ENCODE measurements around the gene ACOT9. TPM values are rescaled to one million over a fixed set of nuclear protein-coding genes. Genes with fewer than 3 reads are reported as not detected.
"Not testable (repeated sequence)": the region's sequence is repeated elsewhere in the genome, so short reads cannot be mapped to it uniquely, and the experiment has no call there.

The ACOT9 gene
- total RNA-seq, 1 experiment from 2014 or later, result 44.5 TPM

- no peak for DNase-seq (ENCODE audit: low read depth, low spot score)
- CTCF ChIA-PET, result no interaction called here
- no TSS peak for BruUV-seq (replicated peaks)
- TF ChIP-seq CTCF (IDR thresholded peaks at IDR 0.05), result no peak
- no peak for TF ChIP-seq SIN3A (IDR thresholded peaks at IDR 0.05; ENCODE audit: borderline replicate concordance, insufficient read depth, low read depth, low read length)
- no peak for TF ChIP-seq TCF7L2 (IDR thresholded peaks at IDR 0.05; ENCODE audit: low read depth, low read length)
- no peak for TF ChIP-seq REST (IDR thresholded peaks at IDR 0.05; ENCODE audit: insufficient read depth in 1 of 2, low read depth in 2 of 2, low read length in 1 of 2)
- no peak for TF ChIP-seq POLR2AphosphoS5 (IDR thresholded peaks at IDR 0.05; ENCODE audit: low read depth, low read length)
- Histone ChIP-seq H3K4me3 (ENCODE audit: low read depth in 2 of 2, low read length in 2 of 2) (no peak overlapping the region), H3K4me1 (ENCODE audit: control insufficient read depth, insufficient read depth, low read length) (peaks cover 2% of the 10 kb centered on the region; the same call in 1 of the 2 replicates), H3K27ac (ENCODE audit: low read length) (no peak overlapping the region), H3K9me3 (ENCODE audit: control insufficient read depth, insufficient read depth, low read depth, low read length) (no peaks in the 10 kb centered on the region), H3K36me3 (ENCODE audit: control insufficient read depth, insufficient read depth, low read length) (no peaks in the 10 kb centered on the region), H3K27me3 (ENCODE audit: control insufficient read depth, insufficient read depth, low read length) (no peaks in the 10 kb centered on the region)
- in situ Hi-C loops (cut with HindIII; ENCODE audit: low pct_unique_long_range_greater_than_20kb, low sequenced_read_pairs) (no loop called here), intact Hi-C loops (cut with micrococcal nuclease; ENCODE audit: unreplicated experiment) (no loop called here)
- POLR2A ChIA-PET, result no interaction called here
- ATAC-seq, result no peak
Measured at GRCh38 chrX:23749129-23749528, 6.1 kb upstream of the ACOT9 start.

- in situ Hi-C loops (cut with HindIII; ENCODE audit: low pct_unique_long_range_greater_than_20kb, low sequenced_read_pairs), result no loop called here
- peaks cover 2% of the 10 kb centered on the region; the same call in 1 of the 2 replicates for H3K4me1 ChIP-seq (ENCODE audit: control insufficient read depth, insufficient read depth, low read length)
- H3K4me3 ChIP-seq (ENCODE audit: low read depth in 2 of 2, low read length in 2 of 2), result no peak overlapping the region
- POLR2A ChIA-PET, result no interaction called here
- TF ChIP-seq CTCF (IDR thresholded peaks at IDR 0.05) (no peak), REST (IDR thresholded peaks at IDR 0.05; ENCODE audit: insufficient read depth in 1 of 2, low read depth in 2 of 2, low read length in 1 of 2) (no peak), SIN3A (IDR thresholded peaks at IDR 0.05; ENCODE audit: borderline replicate concordance, insufficient read depth, low read depth, low read length) (no peak), POLR2AphosphoS5 (IDR thresholded peaks at IDR 0.05; ENCODE audit: low read depth, low read length) (no peak), TCF7L2 (IDR thresholded peaks at IDR 0.05; ENCODE audit: low read depth, low read length) (no peak)
- no peaks in the 10 kb centered on the region for H3K27me3 ChIP-seq (ENCODE audit: control insufficient read depth, insufficient read depth, low read length)
- H3K9me3 ChIP-seq (ENCODE audit: control insufficient read depth, insufficient read depth, low read depth, low read length), result no peaks in the 10 kb centered on the region
- H3K36me3 ChIP-seq (ENCODE audit: control insufficient read depth, insufficient read depth, low read length), result no peaks in the 10 kb centered on the region; the same call in 1 of the 2 replicates
- intact Hi-C loops (cut with micrococcal nuclease; ENCODE audit: unreplicated experiment), result no loop called here
- no TSS peak for BruUV-seq (replicated peaks)
- DNase-seq (ENCODE audit: low read depth, low spot score) (no peak), ATAC-seq (no peak)
- CTCF ChIA-PET, result interaction anchor here (0.7 kb wide), 1 partner anchor 22 kb away, joined by 5 read pairs; no protein-coding TSS in a partner anchor
- H3K27ac ChIP-seq (ENCODE audit: low read length), result no peak overlapping the region
Measured at GRCh38 chrX:23745786-23746185, 2.7 kb upstream of the ACOT9 start.

- in situ Hi-C loops (cut with HindIII; ENCODE audit: low pct_unique_long_range_greater_than_20kb, low sequenced_read_pairs); H3K9me3 ChIP-seq (ENCODE audit: control insufficient read depth, insufficient read depth, low read depth, low read length); DNase-seq (ENCODE audit: low read depth, low spot score); H3K27me3 ChIP-seq (ENCODE audit: control insufficient read depth, insufficient read depth, low read length); intact Hi-C loops (cut with micrococcal nuclease; ENCODE audit: unreplicated experiment); H3K36me3 ChIP-seq (ENCODE audit: control insufficient read depth, insufficient read depth, low read length); BruUV-seq (replicated peaks); ATAC-seq; H3K4me1 ChIP-seq (ENCODE audit: control insufficient read depth, insufficient read depth, low read length): not testable (repeated sequence)
- Histone ChIP-seq H3K27ac (ENCODE audit: low read length) (peak overlapping the region; percentile 48; the same call in 1 of the 2 replicates), H3K4me3 (ENCODE audit: low read depth in 2 of 2, low read length in 2 of 2) (peak overlapping the region; percentile 63 to 73)
- ChIA-PET POLR2A (interaction anchor here (0.9 to 1.5 kb wide), 3 partner anchors 10 to 159 kb away, joined by 3 to 12 read pairs (median 4); no protein-coding TSS in a partner anchor), CTCF (interaction anchor here (1.3 kb wide), 1 partner anchor 158 kb away, joined by 6 read pairs; no protein-coding TSS in a partner anchor)
Measured at GRCh38 chrX:23743623-23743971, 521 bp upstream of the ACOT9 start.
